PC-9 (cell line): Measurements from ENCODE around the gene PEPD.

Source experiments
- CTCF ChIP-seq: fragments of 200-600 bp; sonication (generic); conservative IDR thresholded peaks from 2 replicates; pipeline ENCODE4 v1.6.1; 2017; ENCODE audit warnings: mixed run types, antibody characterized with exemption, mild to moderate bottlenecking, moderate library complexity
- EZH2 ChIP-seq: fragments of 200-600 bp; sonication (generic); IDR thresholded peaks from 2 replicates; pipeline ENCODE4 v1.8.0; 2017; ENCODE audit warnings: antibody characterized with exemption, low read depth

GRCh38 chr19:33418461-33418860 lies 103.1 kb downstream of the PEPD start:
- TF ChIP-seq CTCF: no peak
- TF ChIP-seq EZH2: no peak
